HCT116 (cell line): ENCODE results near the gene SUPT4H1.

ENCODE experiments used
- CBX3 ChIP-seq: IDR thresholded peaks from 2 replicates; pipeline ENCODE4 v1.6.1; 2012; ENCODE audit warnings: low read depth
- CTCF ChIP-seq, 3 experiments: fragments of 200-600 bp in 1 of 3; sonication (generic) in 1 of 3; IDR thresholded peaks in 2 of 3; conservative IDR thresholded peaks in 1 of 3; 2 replicates each; pipeline ENCODE4 v1.5.1; 2012 to 2017; ENCODE audit warnings: low read depth in 2 of 3, low read length in 2 of 3, antibody characterized with exemption in 1 of 3, borderline replicate concordance in 1 of 3, control low read depth in 1 of 3, mild to moderate bottlenecking in 1 of 3, mixed read lengths in 1 of 3, mixed run types in 1 of 3, moderate library complexity in 1 of 3; ENCODE audit not compliant: insufficient read depth in 1 of 3
- ELF1 ChIP-seq: IDR thresholded peaks from 2 replicates; pipeline ENCODE4 v1.6.1; 2012; ENCODE audit warnings: low read depth, borderline replicate concordance
- EZH2 ChIP-seq: fragments of 200-600 bp; sonication (generic); IDR thresholded peaks from 2 replicates; pipeline ENCODE4 v1.6.1; 2017; ENCODE audit warnings: antibody characterized with exemption, mixed run types
- EZH2phosphoT487 ChIP-seq: fragments of 200-600 bp; IDR thresholded peaks from 2 replicates; pipeline ENCODE4 v1.6.1; 2018; ENCODE audit warnings: antibody characterized with exemption, borderline replicate concordance
- FOSL1 ChIP-seq: IDR thresholded peaks from 2 replicates; pipeline ENCODE4 v1.6.1; 2012; ENCODE audit warnings: low read depth
- MAX ChIP-seq: IDR thresholded peaks from 2 replicates; pipeline ENCODE4 v1.6.1; 2012
- POLR2AphosphoS5 ChIP-seq: IDR thresholded peaks from 2 replicates; pipeline ENCODE4 v1.6.1; 2011; ENCODE audit warnings: mild to moderate bottlenecking, low read depth, low read length, moderate library complexity
- SP1 ChIP-seq: IDR thresholded peaks from 2 replicates; pipeline ENCODE4 v1.6.1; 2012; ENCODE audit warnings: low read depth
- SRF ChIP-seq: IDR thresholded peaks from 2 replicates; pipeline ENCODE4 v1.6.1; 2012; ENCODE audit warnings: low read depth
- TCF7L2 ChIP-seq: IDR thresholded peaks from 2 replicates; pipeline ENCODE4 v1.7.0; 2011; ENCODE audit warnings: borderline replicate concordance, inconsistent platforms; ENCODE audit not compliant: insufficient read depth, insufficient read length; ENCODE audit errors: extremely low read depth
- ZFX ChIP-seq: fragments of 450-650 bp; IDR thresholded peaks from 2 replicates; pipeline ENCODE4 v1.6.1; 2017

GRCh38 chr17:58310511-58311428, 41.2 kb downstream of the SUPT4H1 start:
- TF ChIP-seq CTCF (IDR thresholded peaks at IDR 0.05 in 2 of 3, conservative IDR thresholded peaks at IDR 0.05 in 1 of 3; ENCODE audit: borderline replicate concordance in 1 of 3, insufficient read depth in 1 of 3, low read depth in 2 of 3, low read length in 2 of 3) (no peak), MAX (no peak), SRF (no peak), SP1 (no peak), ELF1 (no peak), EZH2 (no peak), TCF7L2 (no peak), EZH2phosphoT487 (no peak), ZFX (no peak), POLR2AphosphoS5 (no peak), FOSL1 (no peak), CBX3 (no peak)
